Fibroblast of skin of scalp (primary cell): Measurements from ENCODE around the gene SMIM24. TPM values are rescaled to one million over a fixed set of nuclear protein-coding genes. Genes with fewer than 3 reads are reported as not detected.
"Not testable (repeated sequence)": the region's sequence is repeated elsewhere in the genome, so short reads cannot be mapped to it uniquely, and the experiment has no call there.

Experiments used
- DNase-seq: peaks from one replicate; pipeline ENCODE4 v3.0.0-alpha.2; 2013
- polyA plus RNA-seq, 2 experiments: library from polyadenylated mRNA; unstranded; fragments of 120-200 nt; gene quantifications; one replicate each; pipeline ENCODE4 v1.2.1, GENCODE V29; 2013; ENCODE audit not compliant: insufficient read length in 2 of 2

SMIM24 gene
- polyA plus RNA-seq (2013, experiment 1 of 2; ENCODE audit: insufficient read length) = not detected
- polyA plus RNA-seq (2013, experiment 2 of 2; ENCODE audit: insufficient read length) = 1.3 TPM

DNA sequence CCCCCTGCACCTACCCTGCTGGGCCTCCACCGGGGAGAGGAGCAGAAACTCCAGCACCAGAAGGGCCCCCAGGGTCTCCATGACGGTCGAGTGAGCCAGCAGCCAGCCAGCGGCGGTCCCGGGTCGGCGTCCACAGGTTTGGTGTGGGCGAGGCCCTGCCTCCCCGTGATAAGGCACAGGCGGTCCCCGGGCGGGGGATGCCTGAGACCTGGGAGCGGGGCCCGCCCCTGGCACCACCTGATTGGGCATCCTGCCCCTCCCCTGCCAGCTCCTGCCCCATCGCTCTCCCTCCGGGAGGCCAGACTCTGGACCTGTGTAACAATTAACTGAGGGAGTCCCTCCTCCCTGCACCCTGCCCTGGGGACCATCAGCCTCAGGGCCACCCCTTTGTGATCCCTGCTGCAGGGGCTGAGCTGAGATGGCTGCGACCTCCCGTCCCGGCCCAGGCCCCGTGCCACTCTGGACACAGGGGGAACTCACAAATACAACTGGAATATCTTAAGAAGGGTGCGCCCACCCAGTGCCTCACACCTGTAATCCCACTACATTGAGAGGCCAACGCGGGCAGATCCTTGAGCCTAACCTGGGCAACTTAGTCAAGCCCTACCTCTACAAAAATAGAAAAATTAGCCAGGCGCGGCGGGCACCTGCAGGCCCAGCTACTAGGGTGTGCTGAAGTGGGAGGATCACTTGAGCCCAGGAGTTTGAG, at the start of gene SMIM24:
Gene SMIM24 (minus strand): TSS at position 143 of the 709 bp plus-strand sequence. CDS start 62 bp downstream, at position 81.
- no peak for DNase-seq

DNA sequence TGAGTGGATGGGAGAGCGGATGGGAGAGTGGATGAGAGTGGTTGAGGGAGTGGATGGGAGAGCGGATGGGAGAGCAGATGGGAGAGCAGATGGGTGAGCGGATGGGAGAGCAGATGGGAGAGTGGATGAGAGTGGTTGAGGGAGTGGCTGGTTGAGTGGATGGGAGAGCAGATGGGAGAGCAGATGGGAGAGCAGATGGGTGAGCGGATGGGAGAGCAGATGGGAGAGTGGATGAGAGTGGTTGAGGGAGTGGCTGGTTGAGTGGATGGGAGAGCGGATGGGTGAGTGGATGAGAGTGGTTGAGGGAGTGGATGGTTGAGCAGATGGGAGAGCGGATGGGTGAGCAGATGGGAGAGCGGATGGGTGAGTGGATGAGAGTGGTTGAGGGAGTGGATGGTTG, 49.0 kb upstream of the SMIM24 start:
- DNase-seq = not testable (repeated sequence)

DNA sequence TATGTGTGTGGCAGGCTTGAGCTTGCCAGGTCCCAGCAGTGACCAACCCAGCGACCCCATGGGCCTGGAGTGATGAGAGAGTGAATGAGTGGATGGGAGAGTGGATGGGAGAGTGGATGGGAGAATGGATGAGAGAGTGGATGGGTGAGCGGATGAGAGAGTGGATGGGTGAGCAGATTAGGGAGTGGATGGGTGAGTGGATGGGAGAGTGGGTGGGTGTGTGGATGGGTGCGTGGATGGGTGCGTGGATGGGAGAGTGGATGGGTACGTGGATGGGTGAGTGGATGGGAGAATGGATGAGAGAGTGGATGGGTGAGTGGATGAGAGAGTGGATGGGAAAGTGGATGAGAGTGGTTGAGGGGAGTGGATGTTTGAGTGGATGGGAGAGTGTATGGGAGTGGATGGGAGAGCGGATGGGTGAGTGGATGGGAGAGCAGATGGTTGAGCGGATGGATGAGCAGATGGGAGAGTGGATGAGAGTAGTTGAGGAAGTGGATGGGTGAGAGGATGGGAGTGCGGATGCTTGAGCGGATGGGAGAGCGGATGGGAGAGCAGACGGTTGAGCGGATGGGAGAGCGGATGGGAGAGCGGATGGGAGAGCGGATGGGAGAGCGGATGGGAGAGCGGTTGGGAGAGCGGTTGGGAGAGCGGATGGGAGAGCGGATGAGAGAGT, 48.4 kb upstream of the SMIM24 start:
- no peak for DNase-seq

DNA sequence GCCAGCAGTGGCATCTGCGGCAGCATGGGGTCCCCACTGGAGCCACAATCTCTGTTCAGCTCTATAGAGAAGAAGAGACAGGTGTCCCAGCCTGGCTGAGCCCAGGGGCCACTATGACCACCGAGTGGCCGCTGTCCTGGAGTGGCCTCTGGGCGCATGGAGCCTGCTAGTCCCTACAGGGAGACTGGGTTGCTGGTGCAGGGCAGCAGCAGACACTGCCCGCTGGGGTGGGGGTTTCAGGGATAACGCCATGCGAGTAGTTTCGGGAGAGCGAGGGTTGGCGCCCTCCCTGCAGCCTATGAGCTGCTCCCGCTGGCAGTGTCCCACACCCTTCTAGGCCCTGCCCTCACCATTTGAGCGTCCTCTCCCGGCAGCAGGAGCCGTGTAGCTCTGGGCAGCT, 47.8 kb upstream of the SMIM24 start:
- no peak for DNase-seq

DNA sequence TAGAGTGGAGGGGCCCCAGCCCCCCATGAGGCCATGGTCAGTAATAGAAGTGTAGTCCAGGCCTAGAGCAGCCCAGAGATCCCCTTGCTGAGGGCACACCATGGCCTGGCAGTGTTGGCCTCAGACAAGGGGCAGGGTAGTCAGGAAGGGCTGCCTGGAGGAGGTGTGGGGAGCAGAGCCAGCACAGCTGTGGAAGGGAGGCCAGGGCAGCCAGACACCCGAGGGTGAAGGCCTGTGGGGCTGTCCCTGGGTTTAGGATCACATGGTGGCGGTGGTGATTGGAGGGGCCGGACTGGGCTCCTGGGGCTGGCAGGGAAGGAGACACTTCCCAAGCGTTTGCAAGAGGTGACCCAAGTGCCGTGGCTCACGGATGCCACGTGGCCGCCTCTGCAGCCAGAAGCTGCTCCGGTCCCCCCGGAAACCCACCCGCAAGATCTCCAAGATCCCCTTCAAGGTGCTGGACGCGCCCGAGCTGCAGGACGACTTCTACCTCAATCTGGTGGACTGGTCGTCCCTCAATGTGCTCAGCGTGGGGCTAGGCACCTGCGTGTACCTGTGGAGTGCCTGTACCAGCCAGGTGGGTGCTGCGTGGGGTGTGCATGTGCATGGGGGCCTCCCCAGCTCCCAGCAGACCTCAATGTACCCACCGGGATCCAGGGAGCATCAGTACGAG, 47.0 kb upstream of the SMIM24 start:
- no peak for DNase-seq

DNA sequence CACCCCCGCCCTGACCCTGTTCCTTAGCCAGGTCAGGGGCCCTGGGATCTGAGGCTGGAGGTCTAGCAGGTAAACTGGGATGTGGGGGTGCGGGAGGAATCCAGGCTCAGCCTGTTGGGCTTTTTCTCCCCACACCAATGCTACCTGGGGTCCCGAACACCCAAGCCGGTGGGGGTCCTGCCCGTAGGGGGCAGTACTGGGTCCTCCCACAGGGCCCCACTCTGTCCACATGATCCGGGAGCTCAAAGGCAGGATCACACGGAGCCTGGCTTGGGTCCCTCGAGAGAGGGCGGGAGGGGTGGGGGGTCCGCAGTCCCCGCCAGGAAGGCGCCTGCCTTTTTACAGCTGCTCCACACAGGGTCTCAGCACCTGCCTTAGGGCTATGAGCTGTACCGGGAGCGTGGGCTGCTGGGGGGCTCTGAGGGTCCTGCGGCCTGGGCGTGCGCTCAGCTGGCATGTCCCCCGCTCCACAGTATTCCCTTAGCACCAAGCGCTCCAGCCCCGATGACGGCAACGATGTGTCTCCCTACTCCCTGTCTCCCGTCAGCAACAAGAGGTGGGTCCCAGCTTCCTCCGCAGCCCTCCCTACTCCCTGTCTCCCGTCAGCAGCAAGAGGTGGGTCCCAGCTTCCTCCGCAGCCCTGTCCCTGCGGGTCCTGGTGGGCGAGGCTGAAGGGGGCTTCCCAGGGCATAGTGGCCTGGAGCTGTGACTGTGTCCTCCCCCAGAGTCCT, 46.3 kb upstream of the SMIM24 start:
- DNase-seq = no peak

DNA sequence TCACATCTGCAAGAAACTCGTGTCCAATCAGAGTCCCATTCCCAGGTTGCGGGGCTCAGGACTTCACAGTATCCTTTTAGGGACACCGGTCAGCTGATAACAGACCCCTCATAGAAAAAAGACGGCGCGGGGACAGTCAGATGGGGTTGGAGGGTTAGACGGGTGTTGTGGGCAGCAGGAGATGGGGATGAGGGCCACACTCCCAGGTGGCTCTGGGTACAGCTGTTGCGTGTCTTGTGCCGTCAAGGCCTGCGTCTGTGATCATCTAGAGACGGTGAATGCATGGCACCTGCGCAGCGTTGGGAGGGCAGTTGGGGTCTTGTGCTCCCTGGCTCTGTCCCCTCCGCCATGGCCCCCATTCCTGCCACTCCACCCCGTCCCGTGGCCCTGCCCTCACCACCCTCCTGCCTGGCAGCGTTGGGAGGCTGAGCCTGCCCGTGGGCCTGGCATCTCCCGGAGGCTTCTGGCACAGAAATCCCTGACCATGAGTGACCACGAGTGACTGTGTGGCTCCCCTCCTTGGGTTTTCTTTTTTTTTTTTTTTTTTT, 44.7 kb upstream of the SMIM24 start:
- no peak for DNase-seq

DNA sequence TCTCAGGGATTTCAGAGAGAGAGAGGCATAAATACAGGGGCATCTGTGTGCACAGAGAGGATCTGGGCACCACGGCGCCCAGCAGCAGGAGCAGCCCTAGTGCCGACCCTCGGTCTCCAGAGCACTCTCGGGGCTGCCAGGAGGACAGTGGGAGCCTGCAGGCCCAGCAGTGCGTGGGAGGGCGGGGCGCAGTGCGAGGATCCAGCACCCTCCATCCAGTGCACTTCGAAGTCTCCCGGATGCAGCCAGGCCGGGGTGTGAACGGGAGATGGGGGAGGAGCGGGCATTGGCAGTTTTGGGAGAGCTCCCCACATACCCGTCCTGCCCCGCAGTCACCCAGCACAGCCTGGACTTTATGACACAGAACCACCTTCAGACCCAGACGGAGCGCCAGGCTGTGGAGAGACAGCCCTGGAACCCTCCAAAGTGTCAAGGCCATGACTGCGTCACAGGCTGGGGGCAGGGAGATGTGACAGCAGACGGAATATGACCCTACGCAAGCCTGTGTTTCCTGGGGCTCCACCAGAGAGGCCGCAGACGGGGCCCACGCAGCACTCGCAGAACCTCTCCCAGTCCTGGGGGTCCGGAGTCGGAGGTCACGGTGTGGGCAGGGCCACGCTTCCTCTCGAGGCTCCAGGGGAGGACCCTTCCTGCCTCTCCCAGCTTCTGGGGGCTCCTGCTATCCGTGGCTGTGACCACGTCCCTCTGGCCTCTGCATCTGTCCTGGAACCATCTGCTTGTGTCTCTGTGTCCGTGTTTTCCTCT, 43.9 kb upstream of the SMIM24 start:
- no peak for DNase-seq

DNA sequence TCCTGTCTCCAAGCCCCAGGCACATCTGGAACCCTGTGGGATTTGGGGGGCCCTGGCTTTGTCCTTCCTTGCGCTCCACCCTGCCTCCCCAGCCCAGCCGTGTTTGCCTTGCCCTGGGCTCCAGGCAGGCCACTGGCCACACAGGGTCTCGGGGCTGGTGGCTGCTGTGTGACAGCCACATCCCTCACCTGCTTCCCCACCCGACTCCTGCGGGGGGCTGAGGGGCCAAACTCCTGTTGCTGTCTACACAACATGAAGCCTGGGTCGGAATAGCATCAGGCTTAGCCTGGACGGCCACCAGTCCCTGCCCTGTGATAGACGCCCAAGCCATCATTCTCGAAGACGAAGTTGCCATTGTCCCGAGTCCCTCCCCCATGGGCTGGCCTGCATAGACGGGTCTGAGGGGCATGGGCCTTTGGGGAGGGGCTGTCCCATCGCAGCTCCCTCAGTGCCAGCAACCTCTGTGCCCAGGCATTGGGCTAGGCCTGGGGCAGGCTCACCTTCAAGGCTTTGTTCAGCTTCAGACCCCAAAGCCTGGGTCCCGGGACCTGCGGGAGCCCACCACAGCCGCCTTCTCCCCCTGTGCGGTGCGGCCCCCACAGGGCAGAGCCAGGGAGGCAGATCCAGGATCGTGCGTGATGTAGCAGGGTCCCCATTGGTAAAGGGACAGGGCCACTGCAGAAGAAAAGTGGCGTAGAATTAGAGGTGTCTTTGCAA, 43.2 kb upstream of the SMIM24 start:
- no peak for DNase-seq

DNA sequence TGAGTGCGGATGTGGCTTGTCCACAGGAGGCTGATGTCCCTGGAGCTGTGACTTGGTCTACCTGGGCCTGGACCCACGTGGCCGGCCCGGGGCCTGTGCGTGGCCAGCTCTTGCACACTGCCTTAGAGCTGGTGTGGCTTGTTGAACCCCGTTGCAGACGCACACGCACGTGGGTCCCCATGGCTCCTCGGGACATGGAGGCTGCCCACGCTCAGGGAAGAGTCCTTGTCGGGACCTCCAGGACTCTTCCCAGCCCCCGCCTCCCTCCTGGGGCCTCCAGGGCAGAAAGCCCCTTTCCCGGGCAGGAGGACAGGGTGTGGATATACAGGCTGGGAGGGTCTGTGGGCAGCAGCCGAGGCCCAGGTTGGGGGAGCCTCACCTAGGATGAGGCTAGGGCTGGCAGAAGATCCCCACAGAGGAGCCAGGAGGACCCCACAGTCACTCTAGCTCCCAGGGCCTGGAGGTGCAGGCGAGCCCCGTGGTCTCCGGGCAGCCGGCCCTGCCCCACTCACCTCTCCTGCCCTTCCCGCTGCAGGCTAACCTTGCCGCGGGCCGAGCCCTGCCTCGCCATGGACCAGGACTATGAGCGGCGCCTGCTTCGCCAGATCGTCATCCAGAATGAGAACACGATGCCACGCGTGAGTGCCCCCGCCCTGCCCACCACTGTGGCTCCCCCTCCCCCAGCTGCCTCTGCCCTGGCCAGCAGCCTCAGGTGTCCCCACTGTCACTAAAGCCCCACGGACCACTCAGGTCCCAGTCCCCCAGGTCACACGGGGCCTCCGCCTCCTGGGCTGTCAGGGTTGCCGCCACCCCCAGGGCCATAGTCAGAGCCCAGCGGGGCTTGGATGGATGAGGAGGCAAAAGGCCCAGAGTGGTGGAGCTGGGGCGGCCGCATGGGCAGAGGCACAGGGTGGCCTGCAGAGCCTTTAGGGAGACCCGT, 42.4 kb upstream of the SMIM24 start:
- no peak for DNase-seq

DNA sequence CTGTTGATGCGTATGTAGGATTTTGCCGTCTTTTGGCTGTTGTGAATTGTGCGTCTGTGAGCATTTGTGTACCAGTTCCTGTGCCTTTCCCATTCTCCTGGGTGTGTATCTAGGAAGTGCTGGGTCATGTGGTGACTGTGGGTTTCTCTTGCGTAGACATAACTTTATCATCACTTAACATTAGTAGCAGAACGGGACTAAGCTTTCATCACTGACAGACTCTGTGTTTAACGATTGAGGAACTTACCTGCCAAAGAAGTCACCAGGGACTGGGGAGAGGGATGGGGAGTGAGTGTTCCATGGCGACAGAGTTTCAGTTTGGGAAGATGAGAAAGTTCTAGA, 40.8 kb upstream of the SMIM24 start:
- DNase-seq = no peak

DNA sequence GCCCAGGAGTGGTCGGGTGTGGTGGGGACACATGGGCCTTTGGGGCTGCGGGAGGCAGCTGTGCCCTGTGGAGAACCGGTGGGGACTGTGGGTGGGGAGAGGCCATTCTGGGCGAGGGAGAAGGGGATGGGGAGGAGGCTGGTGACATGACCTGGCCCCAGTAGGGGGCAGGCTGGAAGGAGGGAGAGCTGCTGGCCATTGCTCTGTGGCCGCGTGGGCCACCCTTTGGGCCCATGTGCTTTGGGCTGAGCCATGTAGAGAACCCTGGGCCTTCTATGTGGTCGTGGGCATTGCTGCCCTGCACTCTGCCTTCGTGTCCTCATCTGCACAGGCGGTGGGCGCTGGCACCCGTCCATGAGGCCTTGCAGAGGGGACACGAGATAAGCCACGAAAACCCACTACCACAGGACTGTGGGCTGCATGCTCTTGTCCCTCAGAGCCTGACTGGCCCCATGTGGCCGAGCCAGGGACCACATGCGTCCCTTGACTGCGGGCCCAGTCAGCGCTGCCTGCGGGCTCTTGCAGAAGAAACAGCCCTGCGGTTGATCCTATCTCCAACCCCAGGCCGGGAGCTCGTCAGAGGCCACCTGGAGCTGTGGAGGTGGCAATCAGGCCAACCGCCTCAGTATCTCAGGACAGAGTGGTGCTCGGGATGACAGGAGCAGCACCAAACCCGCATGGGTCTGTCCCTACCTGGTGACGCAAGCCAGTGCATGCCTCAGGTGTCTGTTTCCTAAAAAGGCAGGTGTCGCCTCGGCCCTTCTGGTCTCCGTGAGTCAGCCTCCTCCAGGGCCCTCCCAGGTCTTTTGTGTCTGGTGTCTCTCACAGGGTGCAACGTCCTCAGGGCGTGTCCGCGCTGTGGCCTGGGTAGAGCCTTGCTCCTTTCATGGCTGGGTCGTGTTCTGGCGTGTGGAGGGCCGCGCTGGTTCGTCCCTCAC, 40.1 kb upstream of the SMIM24 start:
- no peak for DNase-seq

DNA sequence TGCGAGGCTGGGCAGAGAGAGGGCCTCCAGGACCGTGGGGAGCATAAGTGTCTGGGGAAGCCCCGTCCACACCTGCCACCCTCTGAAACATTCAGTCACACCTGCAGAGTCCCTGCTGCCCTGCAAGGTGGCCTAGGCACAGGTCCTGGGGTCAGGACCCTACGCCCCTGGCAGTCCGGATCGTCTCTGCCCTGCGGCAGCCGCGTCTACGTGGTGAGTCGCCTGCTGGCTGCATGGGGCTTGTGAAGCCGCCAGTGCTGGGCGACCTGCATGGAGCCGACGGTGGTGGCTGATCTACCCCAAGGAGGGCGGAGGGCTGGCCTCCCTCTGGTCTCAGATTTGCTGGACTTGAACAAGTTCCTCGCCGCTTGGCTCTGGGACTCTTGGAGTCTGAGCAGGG, 38.8 kb upstream of the SMIM24 start:
- no peak for DNase-seq

DNA sequence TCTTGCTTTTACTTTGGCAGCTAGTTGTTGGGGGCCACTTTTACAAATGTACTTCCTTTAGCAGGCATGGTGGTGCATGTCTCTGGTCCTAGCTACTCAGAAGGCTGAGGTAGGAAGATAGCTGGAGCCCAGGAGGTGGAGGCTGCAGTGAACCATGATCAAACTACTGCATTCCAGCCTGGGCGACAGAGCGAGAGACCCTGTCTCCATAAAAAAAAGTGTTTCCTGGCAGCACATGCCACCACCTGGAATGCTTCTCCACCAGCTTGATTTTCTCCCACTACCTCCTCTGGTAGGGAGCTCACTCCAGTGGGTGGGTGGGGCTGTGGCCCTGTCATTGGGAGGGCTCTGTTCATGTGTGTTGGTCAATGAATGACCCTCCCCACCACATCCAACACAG, 38.3 kb upstream of the SMIM24 start:
- DNase-seq = no peak

DNA sequence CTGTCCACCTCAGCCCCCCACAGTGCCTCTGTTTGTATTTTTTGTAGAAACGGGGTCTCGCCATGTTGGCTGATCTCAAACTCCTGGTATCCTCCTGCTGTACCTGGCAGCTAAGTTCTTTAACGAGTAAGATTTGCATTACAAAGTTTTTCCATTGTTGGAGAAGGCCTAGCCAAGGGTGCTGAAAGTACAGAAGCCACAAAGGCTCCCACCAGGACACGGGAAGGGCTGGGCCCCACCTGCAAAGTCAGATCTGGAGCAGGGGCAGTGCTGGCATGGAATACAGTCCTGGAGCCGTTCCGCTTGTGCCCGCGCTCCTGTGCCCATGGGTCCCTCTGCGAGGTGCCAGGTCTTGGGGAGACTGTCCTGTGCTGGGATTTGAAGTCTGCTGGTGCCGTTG, 37.9 kb upstream of the SMIM24 start:
- DNase-seq = no peak

DNA sequence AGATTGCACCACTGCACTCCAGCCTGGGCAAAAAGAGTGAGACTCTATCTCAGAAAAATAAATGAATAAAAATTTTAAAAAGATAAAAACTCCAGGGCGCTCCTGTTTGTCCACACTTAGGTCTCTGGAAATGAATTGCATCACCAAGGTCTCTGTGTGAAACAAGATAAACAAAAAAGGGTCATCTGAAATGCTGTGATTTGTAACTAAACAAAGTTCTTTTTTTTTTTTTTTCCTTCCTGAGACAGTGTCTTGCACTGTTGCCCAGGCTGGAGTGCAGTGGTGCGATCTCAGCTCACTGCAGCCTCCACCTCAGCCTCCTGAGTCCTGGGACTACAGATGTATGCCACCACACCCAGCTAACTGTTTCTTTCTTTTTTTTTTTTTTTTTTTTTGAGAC, 37.3 kb upstream of the SMIM24 start:
- no peak for DNase-seq

DNA sequence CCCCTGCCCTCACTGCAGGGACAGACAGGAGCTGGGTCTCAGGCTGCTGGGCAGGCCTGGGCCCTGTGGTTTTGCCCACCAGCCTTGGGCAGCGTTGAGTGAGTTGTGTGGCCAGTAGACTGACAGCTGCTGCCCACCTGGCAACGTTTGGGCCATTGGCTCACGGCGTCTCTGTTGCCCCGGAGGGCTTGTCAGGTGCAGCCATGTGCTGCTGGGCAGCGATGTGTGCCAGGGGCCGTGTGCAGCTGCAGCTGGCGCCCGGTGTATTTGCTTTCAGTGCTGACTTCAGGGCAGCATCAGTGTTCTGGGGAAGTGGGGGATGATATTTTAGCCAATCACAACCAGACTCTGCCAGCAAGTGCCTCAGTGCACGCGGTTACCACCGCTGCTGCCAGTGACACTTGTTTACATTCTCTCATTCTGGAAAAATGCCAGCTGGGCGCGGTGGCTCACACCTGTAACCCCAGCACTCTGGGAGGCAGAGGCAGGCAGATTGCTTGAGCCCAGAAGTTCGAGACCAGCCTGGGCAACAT, 36.4 kb upstream of the SMIM24 start:
- no peak for DNase-seq

DNA sequence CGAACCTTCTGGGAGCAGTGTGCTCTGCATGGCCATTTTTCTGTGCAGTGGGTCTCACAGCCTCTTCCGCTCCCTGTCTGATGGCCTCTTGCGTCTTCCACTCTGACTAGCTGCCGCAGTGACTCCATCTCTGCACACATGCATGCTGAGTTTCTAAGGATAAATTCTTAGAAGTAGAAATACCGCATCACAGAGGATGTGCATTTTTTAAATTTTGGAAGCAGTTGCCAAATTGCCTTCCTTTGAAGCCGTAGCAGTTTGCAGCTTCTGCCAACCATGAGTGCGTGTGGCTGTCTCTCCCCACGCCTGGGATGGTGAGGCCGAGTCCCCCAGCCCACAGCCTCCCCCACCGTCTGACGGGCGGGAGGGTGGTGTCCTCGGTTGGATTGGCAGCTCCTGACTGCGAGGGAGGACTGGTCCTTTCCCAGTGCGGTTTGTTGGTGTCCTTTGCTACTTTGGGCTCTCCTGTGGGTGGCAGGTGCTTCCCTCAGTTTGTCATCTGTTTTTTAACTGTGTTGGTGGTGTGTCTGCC, 35.6 kb upstream of the SMIM24 start:
- DNase-seq = peak; percentile 71
